H1 (cell line): ENCODE measurements around the gene RNF224. TPM values are rescaled to one million over a fixed set of nuclear protein-coding genes. Genes with fewer than 3 reads are reported as not detected.
A peak's percentile ranks its signal among the peaks of the same experiment; 100 is the strongest.

Source experiments
- CTCF ChIA-PET: fragments of 300-600 bp; sonication (Branson Sonifier 250); formaldehyde crosslinking; loops from one replicate; lab custom pipeline; 2021; ENCODE audit not compliant: partially characterized antibody; lab: Charles Lee
- POLR2A ChIA-PET: fragments of 300-600 bp; sonication (Branson Sonifier 250); formaldehyde crosslinking; loops from one replicate; lab custom pipeline; 2021; ENCODE audit warnings: inconsistent platforms; ENCODE audit not compliant: partially characterized antibody; lab: Charles Lee
- DNase-seq, 2 experiments: peaks; one replicate each; pipeline versions ENCODE4 v3.0.0 to v3.0.0-alpha.2; 2010 to 2022; ENCODE audit warnings: low spot score in 2 of 2, low read depth in 1 of 2, mixed read lengths in 1 of 2
- FAIRE-seq: peaks from 2 replicates; lab custom pipeline; 2011; peaks lifted over from hg19 to GRCh38; lab: Jason Lieb, UNC
- H2AFZ ChIP-seq: 2 replicates; pipeline ENCODE4 v1.8.1; 2012; ENCODE audit warnings: low read length, inconsistent platforms
- H2AK5ac ChIP-seq: 2 replicates; pipeline ENCODE4 v1.6.1; 2013; ENCODE audit warnings: low read depth, low read length
- H2BK120ac ChIP-seq: replicated peaks from 2 replicates; pipeline ENCODE3; 2013; ENCODE audit warnings: low read depth, low read length, inconsistent platforms
- H2BK12ac ChIP-seq: 2 replicates; pipeline ENCODE4 v1.6.1; 2013; ENCODE audit warnings: low read depth, low read length
- H2BK15ac ChIP-seq: 2 replicates; pipeline ENCODE4 v1.6.1; 2013; ENCODE audit warnings: low read length
- H2BK20ac ChIP-seq: 2 replicates; pipeline ENCODE4 v1.6.1; 2013; ENCODE audit warnings: low read length
- H2BK5ac ChIP-seq: 2 replicates; pipeline ENCODE4 v1.6.1; 2013; ENCODE audit warnings: low read depth, low read length
- H3K14ac ChIP-seq: 2 replicates; pipeline ENCODE4 v1.6.1; 2013; ENCODE audit warnings: inconsistent platforms; ENCODE audit not compliant: insufficient read length
- H3K18ac ChIP-seq: 2 replicates; pipeline ENCODE4 v1.6.1; 2013; ENCODE audit warnings: low read length; ENCODE audit errors: extremely low read depth
- H3K23ac ChIP-seq: 2 replicates; pipeline ENCODE4 v1.6.1; 2013; ENCODE audit warnings: inconsistent platforms; ENCODE audit not compliant: insufficient read length
- H3K23me2 ChIP-seq: 2 replicates; pipeline ENCODE4 v1.6.1; 2013; ENCODE audit warnings: low read depth, low read length
- H3K27ac ChIP-seq: 2 replicates; pipeline ENCODE4 v1.6.1; 2011; ENCODE audit warnings: low read depth, low read length, inconsistent platforms
- H3K27me3 ChIP-seq, 4 experiments: replicated peaks in 1 of 4; 1 replicate in 1 of 4; 2 replicates in 3 of 4; pipeline versions ENCODE4 v1.6.1 to v1.8.1; 2011 to 2013; ENCODE audit warnings: low read length in 3 of 4, mild to moderate bottlenecking in 3 of 4, inconsistent platforms in 2 of 4, mixed read lengths in 2 of 4, moderate library complexity in 1 of 4; ENCODE audit not compliant: control insufficient read depth in 3 of 4, insufficient read depth in 3 of 4; ENCODE audit errors: extremely low read depth in 1 of 4
- H3K36me3 ChIP-seq, 4 experiments: 2 replicates each; pipeline versions ENCODE4 v1.6.1 to v1.8.1; 2011 to 2013; ENCODE audit warnings: mild to moderate bottlenecking in 4 of 4, low read length in 3 of 4, moderate library complexity in 2 of 4, control low read depth in 1 of 4, inconsistent platforms in 1 of 4; ENCODE audit not compliant: insufficient read depth in 4 of 4, control insufficient read depth in 2 of 4
- H3K4ac ChIP-seq: replicated peaks from 2 replicates; pipeline ENCODE3; 2013; ENCODE audit warnings: low read length, low read depth, mixed read lengths, inconsistent platforms; ENCODE audit not compliant: insufficient read length
- H3K4me1 ChIP-seq, 4 experiments: replicated peaks in 1 of 4; 1 replicate in 1 of 4; 2 replicates in 3 of 4; pipeline versions ENCODE4 v1.6.1 to v1.8.1; 2011 to 2013; ENCODE audit warnings: low read length in 3 of 4, inconsistent platforms in 2 of 4, mixed read lengths in 1 of 4; ENCODE audit not compliant: insufficient read depth in 4 of 4, control insufficient read depth in 3 of 4
- H3K4me2 ChIP-seq, 2 experiments: 2 replicates each; pipeline versions ENCODE4 v1.6.1 to v1.8.1; 2011 to 2013; ENCODE audit warnings: low read depth in 2 of 2, low read length in 2 of 2, control low read depth in 1 of 2, inconsistent platforms in 1 of 2, mild to moderate bottlenecking in 1 of 2; ENCODE audit not compliant: insufficient read depth in 1 of 2
- H3K4me3 ChIP-seq, 4 experiments: fragments of 200-600, 300-600 bp in 1 of 4; sonication (generic), shearing (Covaris generic), sonication (Bioruptor Twin) in 1 of 4; 2 replicates each; pipeline versions ENCODE4 v1.5.1 to v1.8.1; 2011 to 2016; ENCODE audit warnings: low read length in 4 of 4, low read depth in 3 of 4, control low read depth in 2 of 4, inconsistent platforms in 2 of 4, mild to moderate bottlenecking in 2 of 4, mixed read lengths in 1 of 4, moderate library complexity in 1 of 4; ENCODE audit not compliant: insufficient read depth in 2 of 4; ENCODE audit errors: extremely low read depth in 1 of 4
- H3K56ac ChIP-seq: replicated peaks from 2 replicates; pipeline ENCODE3; 2013; ENCODE audit warnings: low read depth, mild to moderate bottlenecking, mixed read lengths, low read length, inconsistent platforms; ENCODE audit not compliant: insufficient read length
- H3K79me1 ChIP-seq: 2 replicates; pipeline ENCODE4 v1.6.1; 2013; ENCODE audit warnings: low read depth, low read length, control low read depth
- H3K79me2 ChIP-seq, 2 experiments: 2 replicates each; pipeline versions ENCODE4 v1.6.1 to v1.8.1; 2012 to 2013; ENCODE audit warnings: low read length in 2 of 2, mild to moderate bottlenecking in 2 of 2, inconsistent platforms in 1 of 2; ENCODE audit not compliant: insufficient read depth in 2 of 2, control insufficient read depth in 1 of 2
- H3K9ac ChIP-seq, 4 experiments: replicated peaks in 1 of 4; 1 replicate in 1 of 4; 2 replicates in 3 of 4; pipeline versions ENCODE4 v1.6.1 to v1.8.1; 2011 to 2013; ENCODE audit warnings: low read depth in 3 of 4, low read length in 3 of 4, control low read depth in 2 of 4, mild to moderate bottlenecking in 2 of 4, moderate library complexity in 2 of 4, inconsistent platforms in 1 of 4; ENCODE audit errors: extremely low read depth in 1 of 4
- H3K9me3 ChIP-seq, 2 experiments: 2 replicates each; pipeline versions ENCODE4 v1.6.1 to v1.8.1; 2012 to 2013; ENCODE audit warnings: mild to moderate bottlenecking in 2 of 2, moderate library complexity in 2 of 2, control low read depth in 1 of 2, inconsistent platforms in 1 of 2, low read depth in 1 of 2, low read length in 1 of 2, mixed read lengths in 1 of 2; ENCODE audit not compliant: insufficient read depth in 2 of 2
- H4K20me1 ChIP-seq, 2 experiments: replicated peaks in 1 of 2; 2 replicates each; pipeline versions ENCODE3 to v1.8.1; 2011 to 2013; ENCODE audit warnings: inconsistent platforms in 2 of 2, low read length in 2 of 2, mild to moderate bottlenecking in 1 of 2; ENCODE audit not compliant: insufficient read depth in 2 of 2, control insufficient read depth in 1 of 2
- H4K5ac ChIP-seq: 2 replicates; pipeline ENCODE4 v1.6.1; 2013; ENCODE audit warnings: low read length, low read depth, mixed read lengths, inconsistent platforms; ENCODE audit not compliant: insufficient read length
- H4K8ac ChIP-seq: 2 replicates; pipeline ENCODE4 v1.8.0; 2013; ENCODE audit warnings: mild to moderate bottlenecking, moderate library complexity, low read length, inconsistent platforms; ENCODE audit not compliant: insufficient read depth; ENCODE audit errors: extremely low read depth
- H4K91ac ChIP-seq: replicated peaks from 2 replicates; pipeline ENCODE3; 2013; ENCODE audit warnings: low read length, mixed read lengths, inconsistent platforms; ENCODE audit not compliant: insufficient read length
- CREB1 ChIP-seq: IDR thresholded peaks from 2 replicates; pipeline ENCODE4 v1.6.1; 2012; ENCODE audit warnings: inconsistent platforms
- KDM1A ChIP-seq: fragments of 200-600, 300-600 bp; sonication (generic); IDR thresholded peaks from 2 replicates; pipeline ENCODE4 v1.7.1; 2016; ENCODE audit warnings: mild to moderate bottlenecking, low read length, borderline replicate concordance
- KDM5A ChIP-seq: fragments of 200-600 bp; IDR thresholded peaks from 2 replicates; pipeline ENCODE4 v1.7.1; 2012; ENCODE audit warnings: mild to moderate bottlenecking, low read length, inconsistent platforms, mixed read lengths
- MAFK ChIP-seq: IDR thresholded peaks from 2 replicates; pipeline ENCODE4 v1.6.1; 2012; ENCODE audit warnings: low read depth, mild to moderate bottlenecking, improper control_type of control experiment, low read length
- NRF1 ChIP-seq: IDR thresholded peaks from 2 replicates; pipeline ENCODE4 v1.6.1; 2011; ENCODE audit warnings: mild to moderate bottlenecking, low read depth, low read length, improper control_type of control experiment
- POLR2A ChIP-seq, 2 experiments: IDR thresholded peaks; 1 replicate in 1 of 2; 2 replicates in 1 of 2; pipeline ENCODE4 v1.6.1; 2011; ENCODE audit warnings: low read depth in 2 of 2, low read length in 2 of 2, mild to moderate bottlenecking in 2 of 2; ENCODE audit errors: control extremely low read depth in 1 of 2
- POU5F1 ChIP-seq: IDR thresholded peaks from 2 replicates; pipeline ENCODE4 v1.6.1; 2011; ENCODE audit warnings: low read depth, mild to moderate bottlenecking, low read length, moderate library complexity
- RNF2 ChIP-seq: fragments of 200-900, 300-1000 bp; sonication (generic); IDR thresholded peaks from 2 replicates; pipeline ENCODE4 v1.7.1; 2016; ENCODE audit warnings: borderline replicate concordance, low read depth, mild to moderate bottlenecking, antibody characterized with exemption, low read length; ENCODE audit not compliant: poor library complexity, severe bottlenecking; ENCODE audit errors: missing control alignments
- RXRA ChIP-seq: IDR thresholded peaks from 2 replicates; pipeline ENCODE4 v1.6.1; 2011; ENCODE audit warnings: low read depth, mild to moderate bottlenecking, low read length, moderate library complexity; ENCODE audit not compliant: insufficient read depth
- SP2 ChIP-seq: IDR thresholded peaks from 2 replicates; pipeline ENCODE4 v1.6.1; 2012; ENCODE audit warnings: mild to moderate bottlenecking, low read length, inconsistent platforms
- WGBS, 2 experiments: shearing (Covaris generic) in 1 of 2; methylation state at CpG; one replicate each; pipeline versions ENCODE4 v1.1.6 to v1.1.7; 2013 to 2015; ENCODE audit warnings: low lambda C conversion rate in 2 of 2, mixed read lengths in 2 of 2, inconsistent platforms in 1 of 2, low coverage in 1 of 2, missing lambda C conversion rate in 1 of 2; ENCODE audit not compliant: insufficient replicate concordance in 2 of 2, insufficient coverage in 1 of 2, insufficient read length in 1 of 2; ENCODE audit errors: extremely low coverage in 1 of 2, missing lambda C conversion rate in 1 of 2; 5-methylcytosine and 5-hydroxymethylcytosine counted together
- polyA plus RNA-seq, 7 experiments: library from polyadenylated mRNA; depleted of rRNA in 3 of 7; stranded (reverse) in 5 of 7; unstranded in 2 of 7; fragments of >200 nt in 5 of 7; fragments of 200-250 nt in 2 of 7; gene quantifications; 1 replicate in 5 of 7; 2 replicates in 1 of 7; 4 replicates in 1 of 7; pipeline versions ENCODE4 v1.2.1 to v1.2.3, GENCODE V29; 2011 to 2013; ENCODE audit warnings: missing spikeins in 2 of 7, mixed read lengths in 2 of 7
- total RNA-seq: library from RNA; stranded (reverse); fragmentation: NEBNext Ultra II Directional; extraction: Animal tissue kit (Norgen Biotek cat#: 25700); gene quantifications from 2 replicates; pipeline ENCODE4 v1.2.1, GENCODE V29; 2021
- TF ChIP-seq, protein P1 (sequence below), 3 experiments: IDR thresholded peaks; 1 replicate in 2 of 3; 2 replicates in 1 of 3; pipeline versions ENCODE4 v1.5.1 to v1.6.1; 2011; ENCODE audit warnings: low read length in 3 of 3, mild to moderate bottlenecking in 3 of 3, inconsistent platforms in 2 of 3, low read depth in 1 of 3, moderate library complexity in 1 of 3; ENCODE audit not compliant: insufficient read depth in 1 of 3; ENCODE audit errors: control extremely low read depth in 1 of 3

RNF224 gene
- total and polyA plus RNA-seq, 2 of the 8 experiments (the other 6 are each of a cell fraction or from before 2014, with no cell fraction given) = 0.24 TPM; not detected in 1

DNA sequence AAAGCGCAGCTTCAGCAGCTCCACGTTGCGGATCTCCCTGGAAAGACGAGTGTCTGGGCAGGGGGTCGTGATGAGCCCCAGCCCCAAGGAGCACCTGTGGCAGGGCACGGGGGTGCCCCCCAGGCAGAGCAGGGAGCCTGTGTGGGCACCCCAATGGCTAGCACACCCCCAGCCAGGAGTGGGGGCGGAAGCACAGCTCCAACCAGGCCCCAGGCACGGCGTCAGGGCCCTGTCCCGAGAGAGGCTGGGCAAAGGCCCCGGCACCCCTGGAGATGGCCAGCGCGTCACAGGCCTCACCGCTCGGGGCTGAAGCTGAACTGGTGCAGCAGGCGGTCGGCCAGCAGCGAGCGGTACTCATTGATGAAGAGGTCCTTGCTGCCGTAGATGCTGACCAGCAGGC is 46.8 kb upstream of the RNF224 start:
- Histone ChIP-seq H3K9me3 (no peaks in the 10 kb centered on the region), H4K20me1 (peaks cover 2 to 24% of the 10 kb centered on the region in 2 experiments), H3K56ac (no peak overlapping the region), H2AFZ (no peak overlapping the region), H2BK15ac (no peak overlapping the region), H2BK12ac (no peak overlapping the region), H3K4ac (no peak overlapping the region), H3K23me2 (no peaks in the 10 kb centered on the region), H2AK5ac (no peak overlapping the region), H3K18ac (no peak overlapping the region), H3K23ac (no peak overlapping the region), H2BK120ac (no peak overlapping the region), H3K4me2 (no peak overlapping the region), H3K27ac (no peak overlapping the region), H2BK20ac (no peak overlapping the region), H4K8ac (peak overlapping the region; percentile 51; the same call in 1 of the 2 replicates), H3K79me2 (no peaks in the 10 kb centered on the region), H3K27me3 (no peaks in the 10 kb centered on the region; a peak in 2 of 7 replicates), H3K36me3 (peaks cover 0 to 40% (median 10%) of the 10 kb centered on the region in 4 experiments; a peak in 7 of 8 replicates), H2BK5ac (no peak overlapping the region), H3K4me3 (no peak overlapping the region), H3K4me1 (peaks cover 0 to 2% (median under 1%) of the 10 kb centered on the region in 4 experiments; a peak in 2 of 7 replicates), H4K91ac (no peak overlapping the region), H3K14ac (no peak overlapping the region), H4K5ac (no peak overlapping the region), H3K9ac (no peak overlapping the region), H3K79me1 (no peaks in the 10 kb centered on the region; the same call in none of the 2 replicates)
- FAIRE-seq = no peak
- POLR2A ChIA-PET = interaction anchor here (0.7 to 1.6 kb wide), 6 partner anchors 8 to 102 kb away, joined by 3 to 9 read pairs (median 3); partner anchors contain the start of genes ANAPC2 and SSNA1
- no peak for DNase-seq
- CTCF ChIA-PET = interaction anchor here (1.0 to 1.5 kb wide), 7 partner anchors 9 to 117 kb away, joined by 3 to 5 read pairs (median 3); partner anchors contain the start of gene TMEM210
- 97% methylated on average over 17 of the region's 20 CpGs; no CpG with 5 or more reads in 1 of the 2 experiments for WGBS, 2 experiments
- TF ChIP-seq RNF2 = no peak
- no peak for TF ChIP-seq RXRA
- no peak for TF ChIP-seq KDM5A
- TF ChIP-seq NRF1 = no peak
- no peak for TF ChIP-seq CREB1
- TF ChIP-seq KDM1A = no peak
- TF ChIP-seq, protein P1, sequence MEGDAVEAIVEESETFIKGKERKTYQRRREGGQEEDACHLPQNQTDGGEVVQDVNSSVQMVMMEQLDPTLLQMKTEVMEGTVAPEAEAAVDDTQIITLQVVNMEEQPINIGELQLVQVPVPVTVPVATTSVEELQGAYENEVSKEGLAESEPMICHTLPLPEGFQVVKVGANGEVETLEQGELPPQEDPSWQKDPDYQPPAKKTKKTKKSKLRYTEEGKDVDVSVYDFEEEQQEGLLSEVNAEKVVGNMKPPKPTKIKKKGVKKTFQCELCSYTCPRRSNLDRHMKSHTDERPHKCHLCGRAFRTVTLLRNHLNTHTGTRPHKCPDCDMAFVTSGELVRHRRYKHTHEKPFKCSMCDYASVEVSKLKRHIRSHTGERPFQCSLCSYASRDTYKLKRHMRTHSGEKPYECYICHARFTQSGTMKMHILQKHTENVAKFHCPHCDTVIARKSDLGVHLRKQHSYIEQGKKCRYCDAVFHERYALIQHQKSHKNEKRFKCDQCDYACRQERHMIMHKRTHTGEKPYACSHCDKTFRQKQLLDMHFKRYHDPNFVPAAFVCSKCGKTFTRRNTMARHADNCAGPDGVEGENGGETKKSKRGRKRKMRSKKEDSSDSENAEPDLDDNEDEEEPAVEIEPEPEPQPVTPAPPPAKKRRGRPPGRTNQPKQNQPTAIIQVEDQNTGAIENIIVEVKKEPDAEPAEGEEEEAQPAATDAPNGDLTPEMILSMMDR (IDR thresholded peaks at IDR 0.05; ENCODE audit: control extremely low read depth in 1 of 3, insufficient read depth in 1 of 3, low read depth in 1 of 3, low read length in 3 of 3) = no peak
- TF ChIP-seq MAFK = no peak
- no peak for TF ChIP-seq POLR2A (IDR thresholded peaks at IDR 0.05; ENCODE audit: control extremely low read depth in 1 of 2, low read depth in 2 of 2, low read length in 2 of 2)
- no peak for TF ChIP-seq SP2
- no peak for TF ChIP-seq POU5F1
